Nephron (organoid): ENCODE measurements around the gene CRTAP.
"Not testable (repeated sequence)": the region's sequence is repeated elsewhere in the genome, so short reads cannot be mapped to it uniquely, and the experiment has no call there.

ENCODE experiments used
- H3K27ac Mint-ChIP-seq, 3 experiments: 2 replicates each; pipeline ENCODE4 v1.8.0; 2020; ENCODE audit warnings: mixed read lengths in 3 of 3, mild to moderate bottlenecking in 2 of 3, moderate library complexity in 1 of 3
- H3K27me3 Mint-ChIP-seq: 2 replicates; pipeline ENCODE4 v1.8.0; 2021; ENCODE audit warnings: low read depth, mild to moderate bottlenecking, moderate library complexity, mixed read lengths
- H3K36me3 Mint-ChIP-seq: 2 replicates; pipeline ENCODE4 v1.8.0; 2020; ENCODE audit warnings: low read depth, mixed read lengths
- H3K4me1 Mint-ChIP-seq: 2 replicates; pipeline ENCODE4 v1.8.0; 2020; ENCODE audit warnings: mixed read lengths
- H3K4me3 Mint-ChIP-seq, 3 experiments: 2 replicates each; pipeline ENCODE4 v1.8.0; 2020; ENCODE audit warnings: mild to moderate bottlenecking in 3 of 3, mixed read lengths in 3 of 3, moderate library complexity in 2 of 3
- H3K9me3 Mint-ChIP-seq: 2 replicates; pipeline ENCODE4 v1.8.0; 2020; ENCODE audit warnings: mixed read lengths
- CTCF ChIP-seq, 3 experiments: fragments of 200-600 bp; sonication (generic); IDR thresholded peaks; one replicate each; pipeline ENCODE4 v1.5.0; 2021; ENCODE audit warnings: antibody characterized with exemption in 3 of 3; ENCODE audit not compliant: unreplicated experiment in 3 of 3

CRTAP gene

GRCh38 chr3:33137691-33138090 lies 23.9 kb downstream of the CRTAP start:
- no peak overlapping the region for H3K4me3 Mint-ChIP-seq
- peaks cover 55% of the 10 kb centered on the region for H3K36me3 Mint-ChIP-seq
- H3K27me3 Mint-ChIP-seq = peaks cover 2% of the 10 kb centered on the region
- peak overlapping the region in 1 of 3 experiments; percentile 3 for H3K27ac Mint-ChIP-seq
- TF ChIP-seq CTCF (IDR thresholded peaks at IDR 0.05; ENCODE audit: unreplicated experiment in 3 of 3) = no peak
- H3K4me1 Mint-ChIP-seq = no peaks in the 10 kb centered on the region
- H3K9me3 Mint-ChIP-seq = no peaks in the 10 kb centered on the region

GRCh38 chr3:33139006-33139623 lies 25.3 kb downstream of the CRTAP start:
- not testable (repeated sequence) for H3K27ac Mint-ChIP-seq, H3K9me3 Mint-ChIP-seq, H3K27me3 Mint-ChIP-seq, H3K4me1 Mint-ChIP-seq, H3K4me3 Mint-ChIP-seq
- peaks cover 60% of the 10 kb centered on the region for H3K36me3 Mint-ChIP-seq

- H3K4me1 Mint-ChIP-seq = peaks cover 18% of the 10 kb centered on the region
- H3K27ac Mint-ChIP-seq = no peak overlapping the region
- peaks cover 4% of the 10 kb centered on the region for H3K27me3 Mint-ChIP-seq
- no peak overlapping the region for H3K4me3 Mint-ChIP-seq
- H3K36me3 Mint-ChIP-seq = peaks cover 55% of the 10 kb centered on the region
- no peak for TF ChIP-seq CTCF (IDR thresholded peaks at IDR 0.05; ENCODE audit: unreplicated experiment in 3 of 3)
- no peaks in the 10 kb centered on the region for H3K9me3 Mint-ChIP-seq
Observed at GRCh38 chr3:33139996-33140395, 26.2 kb downstream of the CRTAP start.

GRCh38 chr3:33141006-33141405 lies 27.2 kb downstream of the CRTAP start:
- Mint-ChIP-seq H3K4me3 (no peak overlapping the region), H3K36me3 (peaks cover 50% of the 10 kb centered on the region), H3K9me3 (no peaks in the 10 kb centered on the region), H3K4me1 (peaks cover 26% of the 10 kb centered on the region), H3K27me3 (peaks cover 4% of the 10 kb centered on the region), H3K27ac (no peak overlapping the region)
- TF ChIP-seq CTCF (IDR thresholded peaks at IDR 0.05; ENCODE audit: unreplicated experiment in 3 of 3) = no peak

GRCh38 chr3:33144433-33144832 lies 30.6 kb downstream of the CRTAP start:
- peaks cover 55% of the 10 kb centered on the region for H3K4me1 Mint-ChIP-seq
- no peaks in the 10 kb centered on the region for H3K9me3 Mint-ChIP-seq
- peaks cover 36% of the 10 kb centered on the region for H3K36me3 Mint-ChIP-seq
- H3K4me3 Mint-ChIP-seq = no peak overlapping the region
- H3K27me3 Mint-ChIP-seq = peaks cover 4% of the 10 kb centered on the region
- peak overlapping the region in 2 of 3 experiments; percentile 6 to 9 for H3K27ac Mint-ChIP-seq
- peak in 1 of 3 experiments; percentile 18 for TF ChIP-seq CTCF (IDR thresholded peaks at IDR 0.05; ENCODE audit: unreplicated experiment in 3 of 3)

GRCh38 chr3:33145221-33145900 lies 31.5 kb downstream of the CRTAP start:
- Mint-ChIP-seq H3K4me3 (no peak overlapping the region), H3K36me3 (peaks cover 36% of the 10 kb centered on the region), H3K9me3 (no peaks in the 10 kb centered on the region), H3K27ac (peak overlapping the region in 1 of 3 experiments; percentile 9), H3K4me1 (peaks cover 55% of the 10 kb centered on the region), H3K27me3 (peaks cover 4% of the 10 kb centered on the region)
- TF ChIP-seq CTCF (IDR thresholded peaks at IDR 0.05; ENCODE audit: unreplicated experiment in 3 of 3) = no peak
